Common myeloid progenitor, CD34-positive (primary cell): Measurements from ENCODE around the gene HSFX2.
"Not testable (repeated sequence)": the region's sequence is repeated elsewhere in the genome, so short reads cannot be mapped to it uniquely, and the experiment has no call there.

Source experiments
- CTCF ChIA-PET: fragments of 350-600 bp; sonication (Branson Sonifier 250); formaldehyde crosslinking; loops from one replicate; lab custom pipeline; 2021; ENCODE audit warnings: antibody characterized with exemption; lab: Charles Lee
- POLR2A ChIA-PET: fragments of 350-600 bp; sonication (Branson Sonifier 250); formaldehyde crosslinking; loops from one replicate; lab custom pipeline; 2021; ENCODE audit warnings: antibody characterized with exemption; lab: Charles Lee
- DNase-seq, 3 donors: peaks; one replicate each; pipeline versions ENCODE4 v3.0.0 to v3.0.0-alpha.2; 2013
- H3K27ac ChIP-seq, 2 experiments: 1 replicate in 1 of 2; 2 replicates in 1 of 2; pipeline ENCODE4 v1.7.0; 2013; ENCODE audit warnings: inconsistent platforms in 2 of 2, low read length in 2 of 2, mild to moderate bottlenecking in 2 of 2, low read depth in 1 of 2, moderate library complexity in 1 of 2; ENCODE audit not compliant: severe bottlenecking in 2 of 2, insufficient read depth in 1 of 2, poor library complexity in 1 of 2
- H3K27me3 ChIP-seq, 5 experiments: replicated peaks in 2 of 5; 1 replicate in 3 of 5; 2 replicates in 2 of 5; pipeline versions ENCODE4 v1.6.1 to v1.7.0; 2013; ENCODE audit warnings: low read length in 4 of 5, mild to moderate bottlenecking in 2 of 5, moderate library complexity in 2 of 5, inconsistent platforms in 1 of 5; ENCODE audit not compliant: insufficient read depth in 5 of 5, control insufficient read depth in 4 of 5
- H3K36me3 ChIP-seq, 4 experiments: 1 replicate in 2 of 4; 2 replicates in 2 of 4; pipeline versions ENCODE4 v1.6.1 to v1.7.0; 2013; ENCODE audit warnings: low read length in 3 of 4, control low read depth in 1 of 4, mild to moderate bottlenecking in 1 of 4; ENCODE audit not compliant: control insufficient read depth in 4 of 4, insufficient read depth in 4 of 4
- H3K4me1 ChIP-seq, 4 experiments: 1 replicate in 3 of 4; 2 replicates in 1 of 4; pipeline versions ENCODE4 v1.6.1 to v1.7.1; 2013; ENCODE audit warnings: low read length in 3 of 4, mild to moderate bottlenecking in 3 of 4, control low read depth in 1 of 4, inconsistent platforms in 1 of 4, moderate library complexity in 1 of 4; ENCODE audit not compliant: control insufficient read depth in 4 of 4, insufficient read depth in 4 of 4; ENCODE audit errors: control extremely low read depth in 1 of 4
- H3K4me3 ChIP-seq, 7 experiments: 1 replicate in 4 of 7; 2 replicates in 3 of 7; pipeline versions ENCODE4 v1.5.1 to v1.7.0; 2013; ENCODE audit warnings: mild to moderate bottlenecking in 7 of 7, low read length in 6 of 7, moderate library complexity in 6 of 7, inconsistent platforms in 2 of 7, low read depth in 2 of 7, control low read depth in 1 of 7; ENCODE audit not compliant: insufficient read depth in 4 of 7, control insufficient read depth in 1 of 7; ENCODE audit errors: extremely low read depth in 1 of 7
- H3K9me3 ChIP-seq, 5 experiments: 1 replicate in 4 of 5; 2 replicates in 1 of 5; pipeline versions ENCODE4 v1.6.1 to v1.7.1; 2013; ENCODE audit warnings: low read length in 4 of 5, mild to moderate bottlenecking in 2 of 5, inconsistent platforms in 1 of 5, low read depth in 1 of 5, moderate library complexity in 1 of 5; ENCODE audit not compliant: control insufficient read depth in 4 of 5, insufficient read depth in 2 of 5; ENCODE audit errors: control extremely low read depth in 1 of 5
- WGBS: methylation state at CpG from one replicate; pipeline ENCODE4 v1.1.5; 2013; ENCODE audit not compliant: insufficient coverage; 5-methylcytosine and 5-hydroxymethylcytosine counted together

The HSFX2 gene

GRCh38 chrX:149631234-149632165, 36.4 kb upstream of the HSFX2 start, which contains the start of gene TMEM185A:
TSS of gene TMEM185A (minus strand) at chrX:149631792. CDS start at chrX:149631580, 212 bp downstream.
- ChIA-PET CTCF (no interaction called here), POLR2A (no interaction called here)
- Histone ChIP-seq H3K27ac (peak within 1 kb of the TSS in 1 of 2 experiments; percentile 4), H3K4me3 (peak within 1 kb of the TSS; percentile 55 to 79 (median 71)), H3K9me3 (peaks cover 0 to 4% (median 0%) of the 10 kb centered on the region in 5 experiments), H3K27me3 (peaks cover 0 to 8% (median 0%) of the 10 kb centered on the region in 5 experiments), H3K36me3 (peaks cover 0 to 2% (median 0%) of the 10 kb centered on the region in 4 experiments), H3K4me1 (peaks cover 4 to 19% (median 6%) of the 10 kb centered on the region in 4 experiments)
- DNase-seq = peak; percentile 59 to 75 (median 73)
- WGBS = 40% methylated on average over 86 of the region's 102 CpGs

GRCh38 chrX:149630681-149631233, 35.6 kb upstream of the HSFX2 start:
- Histone ChIP-seq H3K4me1 (peaks cover 4 to 19% (median 6%) of the 10 kb centered on the region in 4 experiments), H3K27ac (peak overlapping the region in 1 of 2 experiments; percentile 4), H3K27me3 (peaks cover 0 to 8% (median 0%) of the 10 kb centered on the region in 5 experiments), H3K4me3 (peak overlapping the region; percentile 55 to 79 (median 71)), H3K36me3 (peaks cover 0 to 2% (median 0%) of the 10 kb centered on the region in 4 experiments), H3K9me3 (peaks cover 0 to 4% (median 0%) of the 10 kb centered on the region in 5 experiments)
- POLR2A ChIA-PET = no interaction called here
- peak in 2 of 3 donors; percentile 60 for DNase-seq
- WGBS = 54% methylated on average over 15 of the region's 16 CpGs
- CTCF ChIA-PET = no interaction called here

DNA sequence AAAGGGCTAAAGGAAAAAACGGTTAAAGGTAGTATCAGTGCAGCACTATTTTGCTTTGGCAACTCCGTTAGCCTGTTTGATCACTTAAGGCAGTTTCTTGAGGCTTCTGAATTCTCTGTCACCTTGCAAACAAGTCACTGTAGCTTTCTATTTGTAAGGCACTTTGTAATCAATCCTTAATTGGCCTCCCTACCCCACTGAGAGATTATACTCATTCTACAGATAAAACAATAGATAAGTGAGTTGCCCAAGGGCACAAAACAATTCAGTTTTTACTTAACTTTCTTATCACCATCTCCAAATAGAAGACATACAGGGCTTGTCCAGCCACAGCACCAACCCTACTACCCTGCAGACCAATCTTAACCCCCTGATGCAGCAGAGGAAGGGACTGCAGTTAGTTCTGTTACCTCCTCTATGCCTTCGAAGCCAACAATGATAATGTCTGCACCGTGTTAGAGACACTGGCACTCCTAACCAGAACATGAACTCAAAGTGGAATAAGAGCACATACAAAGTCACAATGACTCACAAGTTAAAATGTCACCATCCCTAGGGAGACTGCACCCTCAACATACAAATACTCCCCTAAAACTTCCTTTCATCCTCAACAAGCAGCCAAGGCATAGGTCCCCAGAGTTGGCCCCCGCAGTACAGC, 34.7 kb upstream of the HSFX2 start:
- no peak for DNase-seq
- POLR2A ChIA-PET = no interaction called here
- Histone ChIP-seq H3K27ac (no peak overlapping the region), H3K36me3 (peaks cover 0 to 2% (median 0%) of the 10 kb centered on the region in 4 experiments), H3K9me3 (peaks cover 0 to 4% (median 0%) of the 10 kb centered on the region in 5 experiments), H3K4me3 (peak overlapping the region in 4 of 7 experiments; percentile 71 to 79 (median 74)), H3K27me3 (peaks cover 0 to 8% (median 0%) of the 10 kb centered on the region in 5 experiments), H3K4me1 (peaks cover 4 to 19% (median 6%) of the 10 kb centered on the region in 4 experiments)
- WGBS = 93% methylated on average over 3 of the region's 5 CpGs
- CTCF ChIA-PET = no interaction called here

GRCh38 chrX:149628768-149629167, 33.7 kb upstream of the HSFX2 start:
- H3K36me3 ChIP-seq = peaks cover 0 to 2% (median 0%) of the 10 kb centered on the region in 4 experiments
- peaks cover 0 to 8% (median 0%) of the 10 kb centered on the region in 5 experiments for H3K27me3 ChIP-seq
- POLR2A ChIA-PET = no interaction called here
- H3K4me3 ChIP-seq = no peak overlapping the region
- H3K27ac ChIP-seq = no peak overlapping the region
- no peak for DNase-seq
- H3K9me3 ChIP-seq = peaks cover 0 to 4% (median 0%) of the 10 kb centered on the region in 5 experiments
- peaks cover 4 to 19% (median 6%) of the 10 kb centered on the region in 4 experiments for H3K4me1 ChIP-seq
- CTCF ChIA-PET = no interaction called here
- WGBS = 100% methylated on average over 1 of the region's 2 CpGs

DNA sequence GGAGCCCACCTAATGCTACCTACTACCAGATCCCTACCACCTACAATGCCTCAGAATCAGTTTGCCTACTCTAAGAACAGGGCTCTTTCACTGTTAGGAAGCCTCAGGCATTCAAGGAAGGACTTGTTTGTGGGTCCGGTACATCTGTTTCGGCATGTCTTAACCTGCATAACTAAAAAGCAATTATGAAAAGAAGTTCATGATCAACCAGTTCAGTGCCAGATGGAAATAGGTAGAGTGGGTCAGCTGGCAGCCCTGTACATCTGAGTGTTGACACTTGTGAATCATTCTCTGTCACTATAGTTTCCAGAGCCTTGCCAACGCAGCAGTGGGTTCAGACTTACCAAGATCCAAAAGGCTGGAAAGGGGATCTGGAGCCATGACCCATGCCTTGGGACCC, 33.2 kb upstream of the HSFX2 start:
- peaks cover 0 to 2% (median 0%) of the 10 kb centered on the region in 4 experiments for H3K36me3 ChIP-seq
- CTCF ChIA-PET = no interaction called here
- no peak for DNase-seq

GRCh38 chrX:149626829-149627228, 31.7 kb upstream of the HSFX2 start:
- DNase-seq, H3K27ac ChIP-seq, H3K36me3 ChIP-seq, POLR2A ChIA-PET, CTCF ChIA-PET, H3K4me3 ChIP-seq, H3K9me3 ChIP-seq, H3K27me3 ChIP-seq: not testable (repeated sequence)
- 66% methylated on average over 3 of the region's 8 CpGs for WGBS
- peaks cover 4 to 14% (median 6%) of the 10 kb centered on the region in 4 experiments for H3K4me1 ChIP-seq

More for the DNA sequence above, 33.2 kb upstream of the HSFX2 start:
- Histone ChIP-seq H3K4me3 (no peak overlapping the region), H3K4me1 (peaks cover 4 to 19% (median 6%) of the 10 kb centered on the region in 4 experiments), H3K27ac (no peak overlapping the region), H3K9me3 (peaks cover 0 to 4% (median 0%) of the 10 kb centered on the region in 5 experiments), H3K27me3 (peaks cover 0 to 3% (median 0%) of the 10 kb centered on the region in 5 experiments)
- POLR2A ChIA-PET = no interaction called here
- 90% methylated on average over 3 of the region's 3 CpGs for WGBS
